HG03039 (cell line): Measurements from ENCODE around the gene BTD.

Source experiments
- ATAC-seq: cut with Tn5 transposase; IDR thresholded peaks from one replicate; pipeline ENCODE4 v1.9.1; 2021; ENCODE audit warnings: mild to moderate bottlenecking, moderate library complexity; ENCODE audit not compliant: unreplicated experiment

Gene BTD, protein sequence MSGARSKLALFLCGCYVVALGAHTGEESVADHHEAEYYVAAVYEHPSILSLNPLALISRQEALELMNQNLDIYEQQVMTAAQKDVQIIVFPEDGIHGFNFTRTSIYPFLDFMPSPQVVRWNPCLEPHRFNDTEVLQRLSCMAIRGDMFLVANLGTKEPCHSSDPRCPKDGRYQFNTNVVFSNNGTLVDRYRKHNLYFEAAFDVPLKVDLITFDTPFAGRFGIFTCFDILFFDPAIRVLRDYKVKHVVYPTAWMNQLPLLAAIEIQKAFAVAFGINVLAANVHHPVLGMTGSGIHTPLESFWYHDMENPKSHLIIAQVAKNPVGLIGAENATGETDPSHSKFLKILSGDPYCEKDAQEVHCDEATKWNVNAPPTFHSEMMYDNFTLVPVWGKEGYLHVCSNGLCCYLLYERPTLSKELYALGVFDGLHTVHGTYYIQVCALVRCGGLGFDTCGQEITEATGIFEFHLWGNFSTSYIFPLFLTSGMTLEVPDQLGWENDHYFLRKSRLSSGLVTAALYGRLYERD

GRCh38 chr3:15601399-15602145, at the start of gene BTD, which contains the start of gene HACL1:
Gene BTD (plus strand): TSS chr3:15601745. CDS start chr3:15635440, 33,695 bp downstream.
Gene HACL1 (minus strand): TSS chr3:15601569. CDS start chr3:15601463, 106 bp downstream.
- peak; percentile 90 for ATAC-seq

DNA sequence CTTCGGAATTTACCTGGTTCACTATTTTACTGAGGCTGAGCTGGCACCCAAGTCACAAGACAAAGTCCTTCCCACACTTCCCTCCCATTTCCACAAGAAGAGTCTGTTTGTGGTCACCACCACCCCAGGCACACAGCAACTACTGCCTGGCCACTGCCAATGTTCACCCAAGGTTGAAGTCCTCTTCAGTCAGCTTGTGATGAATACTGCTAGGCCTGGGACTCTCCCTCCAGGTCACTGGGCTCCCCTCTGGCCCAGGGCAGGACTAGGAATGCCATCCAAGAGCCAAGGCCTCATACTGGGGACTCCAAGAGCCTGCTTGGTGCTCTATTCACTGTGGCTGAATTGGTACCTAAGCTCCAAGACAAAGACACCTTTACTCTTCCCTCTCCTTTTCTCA, 49.6 kb upstream of the BTD start:
- ATAC-seq, result no peak

GRCh38 chr3:15553749-15554148, 47.8 kb upstream of the BTD start:
- no peak for ATAC-seq

DNA sequence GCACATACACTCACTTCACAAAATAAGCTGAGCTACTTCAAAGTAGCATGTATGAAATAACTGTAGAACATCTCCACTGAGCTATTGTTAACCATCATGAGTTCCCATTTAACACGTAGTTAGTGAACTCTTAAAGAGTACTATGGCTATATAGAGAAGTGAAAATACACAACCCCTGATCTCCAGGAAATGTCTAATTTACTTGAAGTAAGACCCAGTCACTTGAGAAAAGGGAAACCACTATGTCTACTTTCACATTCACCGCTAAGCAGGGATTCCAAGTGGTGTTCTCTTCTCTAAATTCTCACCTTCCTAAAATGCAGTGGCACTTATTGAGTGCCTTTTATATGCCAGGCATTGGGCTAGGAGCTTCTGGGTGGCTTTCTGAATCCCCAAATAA, 45.0 kb upstream of the BTD start:
- ATAC-seq, result peak; percentile 77

GRCh38 chr3:15557511-15557946, 44.0 kb upstream of the BTD start:
- ATAC-seq, result no peak

GRCh38 chr3:15558581-15558980, 43.0 kb upstream of the BTD start:
- ATAC-seq, result no peak

GRCh38 chr3:15562560-15562959, 39.0 kb upstream of the BTD start:
- no peak for ATAC-seq

DNA sequence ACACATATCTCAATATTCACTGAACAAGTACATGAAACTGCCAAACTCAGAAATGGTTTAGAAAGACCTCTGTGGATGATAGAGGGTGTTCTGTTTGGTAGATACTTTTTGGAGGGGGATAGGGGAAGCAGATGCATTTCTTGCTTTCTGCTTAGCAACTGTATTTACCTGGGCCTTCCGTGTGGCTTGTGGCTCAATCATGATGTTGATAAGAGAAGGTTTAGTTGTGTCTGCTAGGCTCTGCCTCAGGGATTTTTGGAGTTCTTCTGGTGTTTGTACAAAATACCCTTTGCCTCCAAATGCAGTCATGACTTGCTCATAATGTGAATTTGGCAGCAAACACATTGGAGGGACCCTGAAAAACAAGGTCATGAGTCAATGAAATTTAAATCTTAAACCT, 38.4 kb upstream of the BTD start:
- no peak for ATAC-seq

DNA sequence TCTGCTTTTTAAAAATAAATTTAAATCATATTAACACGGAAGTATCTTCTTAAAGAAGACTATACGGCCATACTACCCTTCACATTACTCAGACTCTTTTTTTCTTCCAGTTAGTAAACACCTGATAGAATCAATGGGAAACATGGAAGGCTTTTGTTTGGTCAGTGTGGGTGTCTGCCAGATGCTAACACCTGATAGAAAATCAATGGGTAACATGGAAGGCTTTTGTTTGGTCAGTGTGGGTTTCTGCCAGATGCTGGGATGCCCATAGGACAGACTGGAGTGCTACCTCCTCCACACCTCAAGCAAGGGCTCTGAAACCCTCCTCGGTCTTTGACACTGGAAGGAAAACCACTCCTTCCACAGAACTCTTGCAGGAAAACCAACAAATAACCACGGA, 29.4 kb upstream of the BTD start:
- ATAC-seq, result no peak

DNA sequence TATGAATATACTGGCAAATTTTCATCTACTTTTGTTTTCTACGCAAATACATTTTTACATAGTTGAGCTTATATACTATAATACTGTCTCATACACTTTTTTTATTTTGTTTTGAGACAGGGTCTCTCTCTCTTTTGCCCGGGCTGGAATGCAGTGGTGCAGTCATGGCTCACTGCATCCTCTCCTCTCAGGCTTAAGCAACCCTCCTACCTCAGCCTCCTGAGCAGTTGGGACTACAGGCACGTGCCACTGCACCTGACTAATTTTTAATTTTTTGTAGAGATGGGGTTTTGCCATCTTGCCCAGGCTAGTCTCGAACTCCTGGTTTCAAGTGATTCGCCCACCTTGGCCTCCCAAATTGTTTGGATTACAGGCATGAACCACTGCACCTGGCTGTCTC, 26.1 kb upstream of the BTD start:
- ATAC-seq, result no peak

- no peak for ATAC-seq
Measured at GRCh38 chr3:15576475-15576874, 25.1 kb upstream of the BTD start.

DNA sequence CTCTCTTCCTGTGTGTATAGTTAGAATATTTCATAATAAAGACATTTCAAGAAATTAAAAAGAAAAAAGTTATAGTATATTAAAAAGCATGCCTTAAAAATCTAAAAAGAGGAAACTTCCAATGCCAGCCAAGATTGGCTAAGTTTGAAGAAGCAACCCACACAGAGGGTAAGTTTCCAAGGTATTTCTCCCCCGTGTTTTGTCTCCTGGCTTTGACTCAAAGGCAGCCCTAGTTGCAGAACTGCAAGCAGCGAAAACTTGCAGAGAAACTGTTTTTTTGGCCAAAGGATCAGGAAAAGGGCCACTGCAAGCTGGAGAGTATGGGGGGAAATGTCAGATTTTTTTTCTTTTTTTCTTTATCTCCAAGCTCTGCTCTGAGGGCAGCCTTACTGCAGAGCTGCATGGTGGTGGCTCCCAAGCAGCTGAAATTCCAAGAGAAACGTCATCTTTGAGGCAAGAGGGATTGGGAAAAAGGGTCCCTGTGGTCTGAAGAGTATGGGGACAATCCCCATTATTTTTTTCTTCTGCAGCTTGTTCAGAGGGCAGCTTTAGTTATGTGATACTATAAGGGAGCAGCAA, 23.2 kb upstream of the BTD start:
- ATAC-seq, result no peak

GRCh38 chr3:15579051-15579450, 22.5 kb upstream of the BTD start:
- no peak for ATAC-seq

DNA sequence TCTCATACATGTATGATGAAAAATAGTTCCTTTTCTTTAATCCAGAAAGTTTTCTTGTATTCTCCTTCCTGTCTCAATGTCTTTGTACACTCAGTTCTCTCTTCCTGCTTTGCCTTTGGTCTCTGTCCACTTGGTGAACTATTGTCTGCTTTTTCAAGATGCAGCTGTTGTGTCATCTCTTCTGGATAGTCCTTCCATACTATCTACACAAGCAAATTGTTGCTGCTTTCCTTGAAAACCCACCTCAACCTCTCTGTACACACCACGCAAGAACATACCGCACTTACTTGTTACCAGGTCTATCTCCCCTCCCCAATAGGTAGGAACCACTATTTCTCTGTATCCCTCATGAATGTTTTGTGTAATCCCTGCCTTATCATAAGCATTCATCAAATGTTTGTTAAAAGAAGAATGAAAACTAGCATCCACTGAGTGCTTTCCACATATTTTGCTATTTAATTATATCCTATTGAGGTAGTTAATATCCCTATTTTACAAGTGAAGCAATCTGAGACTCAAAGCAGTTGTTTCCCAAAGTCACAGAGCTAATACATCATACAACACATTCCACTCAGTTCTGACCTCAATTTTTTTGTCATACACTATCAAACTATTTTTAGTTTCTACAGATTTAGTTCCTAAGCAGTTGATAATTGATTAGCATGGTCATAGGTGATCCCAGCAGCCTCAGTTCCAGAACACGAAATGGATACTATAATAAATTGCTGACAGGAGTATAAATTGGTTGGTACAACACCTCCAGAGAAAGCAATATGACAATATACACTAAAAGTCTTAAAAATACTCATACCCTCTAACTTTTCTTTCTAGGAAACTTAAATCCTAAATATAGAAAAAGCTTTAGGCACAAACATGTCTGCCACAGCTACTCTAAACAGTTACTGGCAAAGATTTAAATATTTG, 19.8 kb upstream of the BTD start:
- no peak for ATAC-seq

DNA sequence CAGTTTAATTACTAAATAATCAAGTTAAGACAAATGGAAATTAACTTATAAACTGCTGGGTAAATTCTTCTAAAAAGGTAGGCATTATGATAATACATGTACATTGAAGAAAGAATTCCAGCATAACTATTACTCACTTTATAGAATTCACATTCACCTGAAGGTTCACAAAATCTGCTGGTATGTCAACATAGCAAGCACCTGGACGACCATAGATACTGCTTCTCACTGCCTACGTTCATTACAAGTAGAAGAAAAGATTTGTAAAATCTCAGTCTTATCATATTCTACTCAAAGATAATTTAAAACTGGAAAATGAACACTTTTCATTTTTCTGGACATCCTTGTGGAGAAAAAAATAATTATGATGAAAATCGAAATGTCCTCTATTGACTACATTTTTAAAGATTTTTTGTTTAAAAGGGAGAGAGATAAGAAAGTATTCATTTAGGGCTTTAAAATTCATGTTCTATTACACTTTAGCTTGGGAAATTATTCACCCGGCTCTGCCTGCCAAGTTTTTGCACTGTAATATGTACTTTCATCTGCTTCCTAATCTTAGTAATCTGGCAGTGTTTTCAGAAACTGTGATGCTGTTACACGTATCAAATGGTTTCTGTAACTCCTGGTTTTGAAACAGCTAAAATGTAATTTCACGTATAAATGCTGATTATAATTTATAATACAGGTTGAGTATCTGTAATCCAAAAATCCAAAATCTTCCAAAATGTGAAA, 16.3 kb upstream of the BTD start:
- no peak for ATAC-seq

- no peak for ATAC-seq
Measured at GRCh38 chr3:15591242-15591641, 10.3 kb upstream of the BTD start.

DNA sequence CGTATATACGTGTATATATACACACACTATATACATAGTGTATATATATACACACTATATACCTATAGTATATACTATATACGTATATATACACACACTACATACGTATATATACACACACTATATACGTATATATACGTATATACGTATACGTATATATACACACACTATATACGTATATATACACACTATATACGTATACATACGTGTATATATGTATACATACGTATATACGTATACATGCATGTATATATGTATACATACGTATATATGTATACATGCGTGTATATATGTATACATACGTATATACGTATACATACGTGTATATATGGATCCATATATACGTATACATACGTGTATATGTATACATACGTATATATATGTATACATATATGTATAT, 9.6 kb upstream of the BTD start:
- no peak for ATAC-seq

- no peak for ATAC-seq
Measured at GRCh38 chr3:15592968-15593367, 8.6 kb upstream of the BTD start.

DNA sequence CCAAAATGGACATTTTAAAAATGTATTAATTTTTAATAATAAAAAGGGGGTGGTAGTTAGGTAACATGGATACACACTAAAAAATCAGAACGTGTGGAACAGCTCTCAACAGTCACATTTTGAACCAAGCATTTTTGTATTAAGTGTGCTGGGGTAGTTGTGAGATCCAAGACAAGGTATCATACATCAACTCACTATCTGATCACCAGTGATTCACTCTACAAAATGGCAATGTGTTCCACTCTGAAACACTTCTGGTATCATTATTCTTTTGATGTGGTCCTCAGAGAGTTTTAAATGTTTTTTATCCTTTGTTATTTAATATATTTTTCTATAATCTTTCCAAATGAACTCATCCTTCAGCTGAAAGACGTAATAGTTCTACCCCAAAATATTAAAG, 5.6 kb upstream of the BTD start:
- no peak for ATAC-seq

GRCh38 chr3:15601046-15601398, 523 bp upstream of the BTD start:
- peak; percentile 2 for ATAC-seq
